Activated CD4-positive, alpha-beta T cell treated with anti-CD3 and anti-CD28 coated beads, Interleukin-2, amount 10 ng/mL, durations not matched to agents 7 days and 5 days (primary cell): ENCODE results near the gene SNX14. TPM values are rescaled to one million over a fixed set of nuclear protein-coding genes. Genes with fewer than 3 reads are reported as not detected.

ENCODE experiments used
- CTCF ChIA-PET: fragments of 350-600 bp; sonication (Branson Sonifier 250); formaldehyde crosslinking; loops from one replicate; lab custom pipeline; 2021; ENCODE audit warnings: antibody characterized with exemption; lab: Charles Lee
- POLR2A ChIA-PET: fragments of 350-600 bp; sonication (Branson Sonifier 250); formaldehyde crosslinking; loops from one replicate; lab custom pipeline; 2021; ENCODE audit warnings: antibody characterized with exemption; lab: Charles Lee
- DNase-seq: peaks from one replicate; pipeline ENCODE4 v3.0.0-alpha.2; 2020
- H3K27ac Mint-ChIP-seq: one replicate; pipeline ENCODE4 v1.8.0; 2021; ENCODE audit warnings: mild to moderate bottlenecking, moderate library complexity, mixed read lengths
- H3K27me3 Mint-ChIP-seq: one replicate; pipeline ENCODE4 v1.8.0; 2021; ENCODE audit warnings: mixed read lengths
- H3K36me3 Mint-ChIP-seq: one replicate; pipeline ENCODE4 v1.8.0; 2021; ENCODE audit warnings: low read depth, mixed read lengths
- H3K4me1 Mint-ChIP-seq: one replicate; pipeline ENCODE4 v1.8.0; 2021; ENCODE audit warnings: mixed read lengths
- H3K4me3 Mint-ChIP-seq: one replicate; pipeline ENCODE4 v1.8.0; 2021; ENCODE audit warnings: mild to moderate bottlenecking, moderate library complexity, mixed read lengths
- H3K9me3 Mint-ChIP-seq: one replicate; pipeline ENCODE4 v1.8.0; 2021; ENCODE audit warnings: mixed read lengths
- total RNA-seq, 2 experiments: library from RNA; stranded (reverse); gene quantifications; one replicate each; pipeline ENCODE4 v1.2.3, GENCODE V29; 2021

Gene SNX14
- total RNA-seq, 2 experiments from 2014 or later = 29.1 to 49.0 TPM

GRCh38 chr6:85468326-85468725, 125.3 kb downstream of the SNX14 start:
- Mint-ChIP-seq H3K27me3 (peaks cover 2% of the 10 kb centered on the region), H3K27ac (no peak overlapping the region)
- CTCF ChIA-PET = interaction anchor here (0.8 to 1.9 kb wide), 3 partner anchors 14 to 26 kb away, joined by 3 to 4 read pairs (median 4); no protein-coding TSS in a partner anchor

DNA sequence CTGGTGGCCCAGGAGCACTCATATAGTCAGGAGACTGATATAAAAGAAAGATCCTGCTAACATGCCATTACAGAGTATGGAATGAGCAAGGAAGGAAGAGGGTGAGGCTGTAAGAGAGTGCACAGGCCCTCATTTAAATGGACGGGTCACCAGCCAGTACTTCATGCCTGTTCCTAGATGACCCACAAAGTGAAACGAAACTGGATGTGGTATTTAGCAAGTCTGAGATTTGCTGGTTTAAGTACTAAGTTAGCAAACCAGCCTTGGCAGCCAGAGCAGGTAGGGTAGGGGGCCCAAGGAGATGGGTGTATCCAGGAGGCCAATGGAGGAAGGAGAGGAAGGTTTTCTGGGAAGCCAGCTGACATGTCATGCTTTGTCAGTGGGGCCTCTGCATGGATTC, 127.9 kb downstream of the SNX14 start:
- ChIA-PET CTCF (interaction anchor here (0.9 kb wide), 1 partner anchor 19 kb away, joined by 3 read pairs; no protein-coding TSS in a partner anchor), POLR2A (no interaction called here)

More at GRCh38 chr6:85468326-85468725, 125.3 kb downstream of the SNX14 start:
- Mint-ChIP-seq H3K4me1 (peaks cover 38% of the 10 kb centered on the region), H3K36me3 (no peaks in the 10 kb centered on the region), H3K4me3 (no peak overlapping the region), H3K9me3 (no peaks in the 10 kb centered on the region)
- POLR2A ChIA-PET = no interaction called here
- no peak for DNase-seq

DNA sequence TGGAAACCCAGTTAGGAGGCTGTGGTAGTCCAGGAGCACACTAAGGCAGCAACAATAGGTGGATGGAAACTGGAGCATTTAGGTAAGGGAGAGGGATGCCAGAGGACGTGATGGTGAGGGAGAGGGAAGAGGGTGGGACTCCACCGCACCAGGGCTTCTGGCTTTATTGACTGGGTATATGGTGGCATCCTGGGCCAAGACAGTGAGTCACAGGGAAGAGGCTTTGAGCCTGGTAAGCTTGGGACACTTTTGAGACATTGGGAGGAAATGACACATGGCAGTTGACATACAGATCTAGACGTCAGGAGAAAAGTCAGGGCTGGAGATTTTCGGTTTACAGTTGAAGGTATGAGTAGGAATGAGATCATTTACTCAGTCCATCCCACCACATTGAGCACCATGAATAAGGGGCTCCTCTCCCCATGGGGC, 128.9 kb downstream of the SNX14 start:
- Mint-ChIP-seq H3K36me3 (no peaks in the 10 kb centered on the region), H3K27me3 (peaks cover 2% of the 10 kb centered on the region), H3K4me3 (no peak overlapping the region), H3K4me1 (peaks cover 64% of the 10 kb centered on the region), H3K9me3 (no peaks in the 10 kb centered on the region), H3K27ac (peak overlapping the region; percentile 25)
- ChIA-PET POLR2A (no interaction called here), CTCF (interaction anchor here (3.2 kb wide), 1 partner anchor 18 kb away, joined by 16 read pairs; no protein-coding TSS in a partner anchor)
- DNase-seq = peak; percentile 16

More for the DNA sequence above, 127.9 kb downstream of the SNX14 start:
- H3K9me3 Mint-ChIP-seq = no peaks in the 10 kb centered on the region
- no peak overlapping the region for H3K27ac Mint-ChIP-seq
- peaks cover 2% of the 10 kb centered on the region for H3K27me3 Mint-ChIP-seq
- no peaks in the 10 kb centered on the region for H3K36me3 Mint-ChIP-seq
- no peak overlapping the region for H3K4me3 Mint-ChIP-seq
- no peak for DNase-seq
- H3K4me1 Mint-ChIP-seq = peaks cover 61% of the 10 kb centered on the region

GRCh38 chr6:85464260-85464644, 129.4 kb downstream of the SNX14 start:
- Mint-ChIP-seq H3K27ac (peak overlapping the region; percentile 37), H3K9me3 (no peaks in the 10 kb centered on the region), H3K4me3 (no peak overlapping the region), H3K36me3 (peaks cover 2% of the 10 kb centered on the region), H3K4me1 (peaks cover 66% of the 10 kb centered on the region), H3K27me3 (peaks cover 2% of the 10 kb centered on the region)
- ChIA-PET CTCF (interaction anchor here (1.3 to 3.2 kb wide), 3 partner anchors 16 to 43 kb away, joined by 3 to 16 read pairs (median 3); no protein-coding TSS in a partner anchor), POLR2A (interaction anchor here (0.7 kb wide), 1 partner anchor 76 kb away, joined by 5 read pairs; no protein-coding TSS in a partner anchor)
- DNase-seq = peak; percentile 23

- POLR2A ChIA-PET = interaction anchor here (0.7 kb wide), 1 partner anchor 75 kb away, joined by 5 read pairs; no protein-coding TSS in a partner anchor
- peaks cover 2% of the 10 kb centered on the region for H3K27me3 Mint-ChIP-seq
- H3K27ac Mint-ChIP-seq = no peak overlapping the region
- no peak for DNase-seq
- peaks cover 2% of the 10 kb centered on the region for H3K36me3 Mint-ChIP-seq
- no peak overlapping the region for H3K4me3 Mint-ChIP-seq
- H3K4me1 Mint-ChIP-seq = peaks cover 68% of the 10 kb centered on the region
- CTCF ChIA-PET = interaction anchor here (0.6 to 3.2 kb wide), 6 partner anchors 17 to 214 kb away, joined by 3 to 16 read pairs (median 3); no protein-coding TSS in a partner anchor
- H3K9me3 Mint-ChIP-seq = no peaks in the 10 kb centered on the region
Observed at GRCh38 chr6:85463621-85464259, 129.9 kb downstream of the SNX14 start.

GRCh38 chr6:85462673-85463072, 131.0 kb downstream of the SNX14 start:
- Mint-ChIP-seq H3K4me1 (peaks cover 77% of the 10 kb centered on the region), H3K36me3 (peaks cover 3% of the 10 kb centered on the region)
- DNase-seq = no peak

DNA sequence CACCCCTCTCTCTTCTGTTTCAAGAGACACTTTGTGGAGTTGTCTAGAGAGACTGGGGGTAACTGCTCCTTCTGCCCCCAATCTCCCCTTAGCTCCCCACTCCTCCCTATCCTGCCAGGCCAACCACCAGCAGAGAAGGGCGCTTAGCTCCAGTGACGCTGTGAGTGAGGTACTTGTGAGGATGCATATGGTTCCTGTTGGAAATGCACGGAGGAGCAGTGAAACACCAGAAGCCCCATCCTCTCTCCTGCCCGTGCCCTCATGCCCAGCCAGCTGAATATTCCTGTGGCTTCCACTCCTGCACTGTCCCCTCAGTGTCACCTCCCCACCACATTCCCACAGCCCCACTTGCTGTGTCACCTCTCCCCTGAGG, 131.9 kb downstream of the SNX14 start:
- POLR2A ChIA-PET = interaction anchor here (1.0 kb wide), 1 partner anchor 12 kb away, joined by 3 read pairs; the partner anchor contains the start of gene NT5E
- Mint-ChIP-seq H3K4me3 (peak overlapping the region; percentile 12), H3K36me3 (peaks cover 3% of the 10 kb centered on the region), H3K27me3 (peaks cover 2% of the 10 kb centered on the region), H3K9me3 (no peaks in the 10 kb centered on the region), H3K27ac (peak overlapping the region; percentile 93), H3K4me1 (peaks cover 82% of the 10 kb centered on the region)
- CTCF ChIA-PET = interaction anchor here (0.7 to 3.2 kb wide), 5 partner anchors 9 to 83 kb away, joined by 3 to 16 read pairs (median 3); partner anchors contain the start of gene NT5E
- no peak for DNase-seq

More at GRCh38 chr6:85462673-85463072, 131.0 kb downstream of the SNX14 start:
- Mint-ChIP-seq H3K27ac (peak overlapping the region; percentile 93), H3K4me3 (no peak overlapping the region), H3K27me3 (peaks cover 2% of the 10 kb centered on the region), H3K9me3 (no peaks in the 10 kb centered on the region)
- CTCF ChIA-PET = interaction anchor here (0.8 to 3.2 kb wide), 5 partner anchors 10 to 41 kb away, joined by 3 to 16 read pairs (median 3); no protein-coding TSS in a partner anchor
- POLR2A ChIA-PET = no interaction called here

GRCh38 chr6:85460921-85461797, 132.5 kb downstream of the SNX14 start:
- H3K27me3 Mint-ChIP-seq = peaks cover 6% of the 10 kb centered on the region
- ChIA-PET POLR2A (interaction anchor here (1.0 kb wide), 1 partner anchor 12 kb away, joined by 3 read pairs; the partner anchor contains the start of gene NT5E), CTCF (interaction anchor here (0.7 to 3.2 kb wide), 5 partner anchors 8 to 83 kb away, joined by 3 to 16 read pairs (median 3); partner anchors contain the start of gene NT5E)
- peak overlapping the region; percentile 12 for H3K4me3 Mint-ChIP-seq
- peaks cover 3% of the 10 kb centered on the region for H3K36me3 Mint-ChIP-seq
- H3K4me1 Mint-ChIP-seq = peaks cover 85% of the 10 kb centered on the region
- H3K27ac Mint-ChIP-seq = peak overlapping the region; percentile 93
- no peaks in the 10 kb centered on the region for H3K9me3 Mint-ChIP-seq
- peak; percentile 77 for DNase-seq

- ChIA-PET CTCF (no interaction called here), POLR2A (no interaction called here)
- H3K36me3 Mint-ChIP-seq = peaks cover 3% of the 10 kb centered on the region
- peak overlapping the region; percentile 93 for H3K27ac Mint-ChIP-seq
- H3K9me3 Mint-ChIP-seq = no peaks in the 10 kb centered on the region
- peaks cover 77% of the 10 kb centered on the region for H3K4me1 Mint-ChIP-seq
- H3K4me3 Mint-ChIP-seq = no peak overlapping the region
- DNase-seq = no peak
- peaks cover 6% of the 10 kb centered on the region for H3K27me3 Mint-ChIP-seq
Observed at GRCh38 chr6:85460154-85460920, 133.3 kb downstream of the SNX14 start.

DNA sequence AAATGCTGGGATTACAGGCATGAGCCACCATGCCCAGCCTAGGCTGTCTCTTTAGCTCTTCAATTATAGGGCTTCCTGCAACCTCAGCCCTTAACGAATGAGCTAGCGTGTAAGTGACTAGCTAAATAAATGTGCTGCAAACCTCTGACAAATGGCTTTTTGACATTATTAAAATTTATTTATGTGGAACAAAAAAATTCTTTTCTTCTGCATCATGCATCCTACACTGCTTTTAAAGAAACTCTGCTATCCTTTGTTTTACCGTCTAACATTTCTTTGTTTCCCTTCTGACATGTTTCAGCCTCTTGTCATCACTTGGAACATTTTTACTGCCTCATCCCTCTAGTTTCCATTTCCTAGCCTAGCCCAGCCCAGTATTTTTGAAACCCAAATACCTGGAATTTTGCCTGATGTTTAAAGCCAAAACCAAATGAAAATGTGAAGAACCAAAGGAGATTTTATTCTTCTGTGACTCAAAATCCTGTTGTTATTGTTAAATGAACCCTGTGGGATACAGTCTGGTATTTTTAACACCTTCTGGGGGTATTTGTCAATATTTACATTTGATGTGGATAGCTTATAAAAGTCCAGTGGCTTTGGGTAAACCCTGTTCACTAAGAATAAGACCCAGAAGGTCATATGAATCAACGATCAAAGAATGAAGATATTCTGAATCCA, 134.3 kb downstream of the SNX14 start:
- peak overlapping the region; percentile 43 for H3K27ac Mint-ChIP-seq

DNA sequence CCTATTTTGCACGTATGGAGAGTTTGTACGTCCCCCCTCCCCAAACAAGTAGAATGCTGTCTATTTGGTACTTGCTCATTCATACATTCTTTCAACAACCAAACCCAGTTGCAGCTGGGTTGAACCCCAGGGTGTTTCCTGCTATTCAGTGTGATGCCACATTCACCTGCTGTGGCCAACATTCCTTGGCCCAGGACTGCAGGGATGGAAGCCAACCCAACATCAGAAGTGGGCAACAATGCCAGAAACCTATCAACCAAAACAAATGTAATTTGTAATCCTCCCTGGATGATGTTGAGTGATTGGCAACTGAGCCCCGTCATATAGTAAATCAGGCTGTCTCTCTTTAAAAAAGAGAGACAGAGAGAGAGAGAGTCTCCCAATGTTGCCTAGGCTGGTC, 134.9 kb downstream of the SNX14 start:
- Mint-ChIP-seq H3K27ac (no peak overlapping the region), H3K9me3 (no peaks in the 10 kb centered on the region), H3K4me3 (no peak overlapping the region), H3K36me3 (peaks cover 5% of the 10 kb centered on the region), H3K4me1 (peaks cover 67% of the 10 kb centered on the region), H3K27me3 (peaks cover 13% of the 10 kb centered on the region)
- ChIA-PET POLR2A (no interaction called here), CTCF (interaction anchor here (0.6 to 1.4 kb wide), 2 partner anchors 67 to 705 kb away, joined by 3 read pairs; no protein-coding TSS in a partner anchor)
- no peak for DNase-seq

More for the DNA sequence above, 134.3 kb downstream of the SNX14 start:
- peaks cover 9% of the 10 kb centered on the region for H3K27me3 Mint-ChIP-seq
- ChIA-PET POLR2A (no interaction called here), CTCF (interaction anchor here (0.6 to 1.4 kb wide), 2 partner anchors 68 to 706 kb away, joined by 3 read pairs; no protein-coding TSS in a partner anchor)
- DNase-seq = no peak
- H3K4me3 Mint-ChIP-seq = no peak overlapping the region
- peaks cover 3% of the 10 kb centered on the region for H3K36me3 Mint-ChIP-seq
- H3K9me3 Mint-ChIP-seq = no peaks in the 10 kb centered on the region
- H3K4me1 Mint-ChIP-seq = peaks cover 67% of the 10 kb centered on the region
